ENCODE measurements around the gene LRRC8B.

- no peak for TF ChIP-seq CTCF (IDR thresholded peaks at IDR 0.05)
- TF ChIP-seq EP300 (IDR thresholded peaks at IDR 0.05), result no peak
These were observed 34.2 kb upstream of the LRRC8B start for GRCh38 chr1:89490389-89490788.
